Calu3 (cell line): ENCODE results near the gene BRD8. TPM values are rescaled to one million over a fixed set of nuclear protein-coding genes. Genes with fewer than 3 reads are reported as not detected.

Source experiments
- BruUV-seq: library from RNA; stranded (reverse); fragments of 400-500 nt; replicated peaks from 2 replicates; lab custom pipeline; 2021; lab: Mats Ljungman, UMichigan
- CTCF ChIA-PET: fragments of 300-600 bp; sonication (Branson Sonifier 250); formaldehyde crosslinking; loops from one replicate; lab custom pipeline; 2022; ENCODE audit warnings: antibody characterized with exemption; lab: Charles Lee
- DNase-seq: peaks from one replicate; pipeline ENCODE4 v3.0.0; 2022
- H3K27ac Mint-ChIP-seq: one replicate; pipeline ENCODE4 v1.8.0; 2022; ENCODE audit warnings: mixed read lengths; ENCODE audit not compliant: unreplicated experiment
- H3K27me3 Mint-ChIP-seq: one replicate; pipeline ENCODE4 v1.8.0; 2022; ENCODE audit warnings: mixed read lengths; ENCODE audit not compliant: unreplicated experiment
- H3K36me3 Mint-ChIP-seq: one replicate; pipeline ENCODE4 v1.8.0; 2022; ENCODE audit warnings: mild to moderate bottlenecking, moderate library complexity, mixed read lengths; ENCODE audit not compliant: insufficient read depth, unreplicated experiment
- H3K4me1 Mint-ChIP-seq: one replicate; pipeline ENCODE4 v1.8.0; 2022; ENCODE audit warnings: mild to moderate bottlenecking, low read depth, mixed read lengths; ENCODE audit not compliant: unreplicated experiment
- H3K4me3 Mint-ChIP-seq: one replicate; pipeline ENCODE4 v1.8.0; 2022; ENCODE audit warnings: mild to moderate bottlenecking, low read depth, moderate library complexity, mixed read lengths; ENCODE audit not compliant: unreplicated experiment
- H3K9me3 Mint-ChIP-seq: one replicate; pipeline ENCODE4 v1.8.0; 2022; ENCODE audit warnings: low read depth, mixed read lengths; ENCODE audit not compliant: unreplicated experiment
- CTCF ChIP-seq: fragments of 200-600 bp; IDR thresholded peaks from one replicate; pipeline ENCODE4 v1.8.0; 2022; ENCODE audit warnings: antibody characterized with exemption; ENCODE audit not compliant: unreplicated experiment
- intact Hi-C: fragments of 100-400 bp; cut with micrococcal nuclease; formaldehyde crosslinking; loops from one replicate; pipeline ENCODE4 v1.10.0; 2022; ENCODE audit not compliant: unreplicated experiment
- total RNA-seq: library from RNA; stranded (reverse); gene quantifications from 2 replicates; pipeline ENCODE4 v1.2.3, GENCODE V29; 2022

BRD8 gene
- total RNA-seq, 1 experiment from 2014 or later: 124 TPM

GRCh38 chr5:138095100-138095907, 83.1 kb downstream of the BRD8 start:
- Mint-ChIP-seq H3K27ac (no peak overlapping the region), H3K4me1 (peaks cover 28% of the 10 kb centered on the region), H3K4me3 (no peak overlapping the region), H3K36me3 (no peaks in the 10 kb centered on the region), H3K9me3 (no peaks in the 10 kb centered on the region), H3K27me3 (peaks cover 12% of the 10 kb centered on the region)
- TF ChIP-seq CTCF: no peak
- intact Hi-C loops: no loop called here
- CTCF ChIA-PET: interaction anchor here (0.7 kb wide), 1 partner anchor 57 kb away, joined by 5 read pairs; no protein-coding TSS in a partner anchor
- no TSS peak for BruUV-seq
- no peak for DNase-seq

- Mint-ChIP-seq H3K27ac (no peak overlapping the region), H3K9me3 (no peaks in the 10 kb centered on the region), H3K36me3 (no peaks in the 10 kb centered on the region), H3K4me3 (no peak overlapping the region), H3K27me3 (peaks cover 19% of the 10 kb centered on the region), H3K4me1 (peaks cover 28% of the 10 kb centered on the region)
- DNase-seq: no peak
- BruUV-seq: no TSS peak
- no peak for TF ChIP-seq CTCF
- CTCF ChIA-PET: no interaction called here
- intact Hi-C loops: no loop called here
Measured at GRCh38 chr5:138093036-138093435, 85.4 kb downstream of the BRD8 start.

GRCh38 chr5:138092301-138092700, 86.1 kb downstream of the BRD8 start:
- BruUV-seq: no TSS peak
- H3K27me3 Mint-ChIP-seq: peaks cover 19% of the 10 kb centered on the region

GRCh38 chr5:138091685-138092084, 86.7 kb downstream of the BRD8 start:
- H3K9me3 Mint-ChIP-seq: no peaks in the 10 kb centered on the region
- peaks cover 19% of the 10 kb centered on the region for H3K27me3 Mint-ChIP-seq
- H3K4me3 Mint-ChIP-seq: no peak overlapping the region
- DNase-seq: no peak
- CTCF ChIA-PET: interaction anchor here (1.3 kb wide), 1 partner anchor 12 kb away, joined by 3 read pairs; no protein-coding TSS in a partner anchor
- no peak overlapping the region for H3K27ac Mint-ChIP-seq
- no TSS peak for BruUV-seq
- intact Hi-C loops: no loop called here
- H3K4me1 Mint-ChIP-seq: peaks cover 16% of the 10 kb centered on the region
- no peak for TF ChIP-seq CTCF
- no peaks in the 10 kb centered on the region for H3K36me3 Mint-ChIP-seq

More at GRCh38 chr5:138092301-138092700, 86.1 kb downstream of the BRD8 start:
- H3K4me1 Mint-ChIP-seq: peaks cover 22% of the 10 kb centered on the region
- no peak overlapping the region for H3K27ac Mint-ChIP-seq
- CTCF ChIA-PET: no interaction called here
- DNase-seq: no peak
- no peaks in the 10 kb centered on the region for H3K36me3 Mint-ChIP-seq
- H3K4me3 Mint-ChIP-seq: no peak overlapping the region
- no peak for TF ChIP-seq CTCF
- H3K9me3 Mint-ChIP-seq: no peaks in the 10 kb centered on the region
- intact Hi-C loops: no loop called here

Other genes starting within 250 kb of the BRD8 start
- gene FAM13B, start 145.6 kb downstream of the BRD8 start, total RNA-seq: 34.9 and 42.5 TPM in 2 replicates
- not detected in 2 replicates for gene WNT8A, start 94.6 kb downstream of the BRD8 start, total RNA-seq
- 3.9 and 4.0 TPM in 2 replicates for gene NME5, start 39.2 kb downstream of the BRD8 start, total RNA-seq
- gene KIF20A, start 482 bp upstream of the BRD8 start, total RNA-seq: 52.6 and 68.9 TPM in 2 replicates
- gene CDC23, start 34.7 kb upstream of the BRD8 start, total RNA-seq: 45.8 and 46.9 TPM in 2 replicates
- gene GFRA3, start 96.0 kb upstream of the BRD8 start, total RNA-seq: 0.54 and 0.83 TPM in 2 replicates
- gene CDC25C, start 153.2 kb upstream of the BRD8 start, total RNA-seq: 14.9 and 15.4 TPM in 2 replicates
- 36.1 and 38.5 TPM in 2 replicates for gene FAM53C, start 159.6 kb upstream of the BRD8 start, total RNA-seq
- gene KDM3B, start 174.1 kb upstream of the BRD8 start, total RNA-seq: 73.5 and 75.1 TPM in 2 replicates